HepG2 (cell line): ENCODE measurements around the gene RNF168. TPM values are rescaled to one million over a fixed set of nuclear protein-coding genes. Genes with fewer than 3 reads are reported as not detected.

Experiments used
- MED1 ChIP-seq: sonication (generic); formaldehyde crosslinking; IDR thresholded peaks from 2 replicates; pipeline ENCODE4 v1.4.0; 2020; ENCODE audit warnings: missing genetic modification reagents
- NR2F6 ChIP-seq, 2 experiments: IDR thresholded peaks; 2 replicates each; pipeline ENCODE4 v1.6.1; 2016; ENCODE audit warnings: antibody characterized with exemption in 1 of 2, mild to moderate bottlenecking in 1 of 2
- PHB2 ChIP-seq: fragments of 450-650 bp; IDR thresholded peaks from 2 replicates; pipeline ENCODE4 v1.6.1; 2018; ENCODE audit not compliant: partially characterized antibody
- RARA ChIP-seq: IDR thresholded peaks from 2 replicates; pipeline ENCODE4 v1.6.1; 2016; ENCODE audit warnings: missing genetic modification reagents, missing compliant biosample characterization
- ZNF282 ChIP-seq: fragments of 450-650 bp; IDR thresholded peaks from 2 replicates; pipeline ENCODE4 v1.6.1; 2018; ENCODE audit not compliant: partially characterized antibody
- ZNF543 ChIP-seq: sonication (generic); formaldehyde crosslinking; IDR thresholded peaks from 2 replicates; pipeline ENCODE4 v1.4.0; 2020; ENCODE audit warnings: mild to moderate bottlenecking, missing genetic modification reagents
- ZNF792 ChIP-seq: IDR thresholded peaks from 2 replicates; pipeline ENCODE4 v1.6.1; 2016
- polyA plus RNA-seq, 8 experiments: library from polyadenylated mRNA; depleted of rRNA in 3 of 8; stranded (reverse) in 7 of 8; unstranded in 1 of 8; fragments of >200 nt; fragmentation: Illumina TruSeq in 4 of 8; extraction: Trizol in 4 of 8; gene quantifications; 2 replicates each; pipeline versions ENCODE4 v1.2.1 to v1.2.3, GENCODE V29; 2011 to 2016; ENCODE audit warnings: low read depth in 4 of 8, missing spikeins in 1 of 8, mixed read lengths in 1 of 8; ENCODE audit not compliant: insufficient read depth in 1 of 8
- total RNA-seq, 5 experiments: library from RNA; depleted of rRNA; stranded (reverse); fragments of >200 nt; fragmentation: Illumina TruSeq; extraction: Trizol; gene quantifications; 2 replicates each; pipeline ENCODE4 v1.2.3, GENCODE V29; 2016; ENCODE audit warnings: low read depth in 1 of 5
- TF ChIP-seq, protein P1 (sequence below): sonication (generic); formaldehyde crosslinking; IDR thresholded peaks from 2 replicates; pipeline ENCODE4 v1.4.0; 2020; ENCODE audit warnings: missing genetic modification reagents
- TF ChIP-seq, protein P2 (sequence below): sonication (generic); formaldehyde crosslinking; conservative IDR thresholded peaks from 2 replicates; pipeline ENCODE4 v1.8.1; 2023; ENCODE audit warnings: missing genetic modification reagents
- TF ChIP-seq, protein P3 (sequence below): sonication (generic); formaldehyde crosslinking; IDR thresholded peaks from 2 replicates; pipeline ENCODE4 v1.8.1; 2023; ENCODE audit warnings: mild to moderate bottlenecking, missing genetic modification reagents
- TF ChIP-seq, protein P4 (sequence below): sonication (generic); formaldehyde crosslinking; IDR thresholded peaks from 2 replicates; pipeline ENCODE4 v1.5.0; 2020; ENCODE audit warnings: mild to moderate bottlenecking, missing genetic modification reagents, borderline replicate concordance

The RNF168 gene
- total and polyA plus RNA-seq, 2 of the 13 experiments (the other 11 are each of a cell fraction or from before 2014, with no cell fraction given) = 3.7 to 22.9 TPM

DNA sequence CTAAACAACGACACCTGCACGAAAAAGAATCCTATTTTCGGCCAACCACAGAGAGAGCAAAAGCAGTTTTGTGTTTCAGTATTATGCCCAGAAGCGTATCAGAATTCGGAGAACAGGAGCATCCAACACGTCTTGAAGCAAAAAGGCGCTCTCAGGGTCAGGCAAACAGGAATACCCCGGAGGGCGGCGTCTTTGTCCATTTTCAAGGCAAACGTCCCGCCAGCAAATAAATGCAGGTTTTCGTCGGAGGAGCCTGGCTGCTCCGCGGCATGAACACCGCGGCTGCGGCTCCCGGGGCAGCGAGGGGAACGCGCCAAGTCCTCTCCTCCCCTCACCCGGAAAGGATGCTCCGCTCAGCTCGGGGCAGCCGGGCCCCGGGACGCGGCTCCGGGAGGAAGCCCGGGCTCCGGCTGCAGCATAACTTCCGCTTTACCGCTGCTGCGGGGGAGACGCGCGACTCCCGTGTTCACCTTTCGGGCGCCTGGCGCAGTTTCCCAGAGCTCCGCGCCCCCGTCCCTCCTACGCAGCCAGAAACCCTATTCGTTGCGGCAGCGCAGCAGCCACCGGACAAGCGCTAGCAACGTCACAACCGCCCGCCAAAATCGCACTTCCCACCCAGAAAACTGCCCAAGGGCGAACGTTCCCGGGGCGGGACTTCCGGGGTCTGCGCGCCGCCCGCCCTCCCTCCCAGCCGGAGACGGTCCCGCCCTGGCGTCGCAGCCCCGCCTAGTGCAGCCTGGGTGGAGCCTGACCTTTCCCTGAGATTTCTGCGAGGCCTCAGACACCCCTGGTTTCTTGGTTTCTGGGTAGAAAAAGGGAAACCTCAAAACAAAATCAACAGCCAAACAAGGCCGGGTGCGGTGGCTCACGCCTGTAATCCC is at the start of gene RNF168 (continued):
- TF ChIP-seq, protein P1, sequence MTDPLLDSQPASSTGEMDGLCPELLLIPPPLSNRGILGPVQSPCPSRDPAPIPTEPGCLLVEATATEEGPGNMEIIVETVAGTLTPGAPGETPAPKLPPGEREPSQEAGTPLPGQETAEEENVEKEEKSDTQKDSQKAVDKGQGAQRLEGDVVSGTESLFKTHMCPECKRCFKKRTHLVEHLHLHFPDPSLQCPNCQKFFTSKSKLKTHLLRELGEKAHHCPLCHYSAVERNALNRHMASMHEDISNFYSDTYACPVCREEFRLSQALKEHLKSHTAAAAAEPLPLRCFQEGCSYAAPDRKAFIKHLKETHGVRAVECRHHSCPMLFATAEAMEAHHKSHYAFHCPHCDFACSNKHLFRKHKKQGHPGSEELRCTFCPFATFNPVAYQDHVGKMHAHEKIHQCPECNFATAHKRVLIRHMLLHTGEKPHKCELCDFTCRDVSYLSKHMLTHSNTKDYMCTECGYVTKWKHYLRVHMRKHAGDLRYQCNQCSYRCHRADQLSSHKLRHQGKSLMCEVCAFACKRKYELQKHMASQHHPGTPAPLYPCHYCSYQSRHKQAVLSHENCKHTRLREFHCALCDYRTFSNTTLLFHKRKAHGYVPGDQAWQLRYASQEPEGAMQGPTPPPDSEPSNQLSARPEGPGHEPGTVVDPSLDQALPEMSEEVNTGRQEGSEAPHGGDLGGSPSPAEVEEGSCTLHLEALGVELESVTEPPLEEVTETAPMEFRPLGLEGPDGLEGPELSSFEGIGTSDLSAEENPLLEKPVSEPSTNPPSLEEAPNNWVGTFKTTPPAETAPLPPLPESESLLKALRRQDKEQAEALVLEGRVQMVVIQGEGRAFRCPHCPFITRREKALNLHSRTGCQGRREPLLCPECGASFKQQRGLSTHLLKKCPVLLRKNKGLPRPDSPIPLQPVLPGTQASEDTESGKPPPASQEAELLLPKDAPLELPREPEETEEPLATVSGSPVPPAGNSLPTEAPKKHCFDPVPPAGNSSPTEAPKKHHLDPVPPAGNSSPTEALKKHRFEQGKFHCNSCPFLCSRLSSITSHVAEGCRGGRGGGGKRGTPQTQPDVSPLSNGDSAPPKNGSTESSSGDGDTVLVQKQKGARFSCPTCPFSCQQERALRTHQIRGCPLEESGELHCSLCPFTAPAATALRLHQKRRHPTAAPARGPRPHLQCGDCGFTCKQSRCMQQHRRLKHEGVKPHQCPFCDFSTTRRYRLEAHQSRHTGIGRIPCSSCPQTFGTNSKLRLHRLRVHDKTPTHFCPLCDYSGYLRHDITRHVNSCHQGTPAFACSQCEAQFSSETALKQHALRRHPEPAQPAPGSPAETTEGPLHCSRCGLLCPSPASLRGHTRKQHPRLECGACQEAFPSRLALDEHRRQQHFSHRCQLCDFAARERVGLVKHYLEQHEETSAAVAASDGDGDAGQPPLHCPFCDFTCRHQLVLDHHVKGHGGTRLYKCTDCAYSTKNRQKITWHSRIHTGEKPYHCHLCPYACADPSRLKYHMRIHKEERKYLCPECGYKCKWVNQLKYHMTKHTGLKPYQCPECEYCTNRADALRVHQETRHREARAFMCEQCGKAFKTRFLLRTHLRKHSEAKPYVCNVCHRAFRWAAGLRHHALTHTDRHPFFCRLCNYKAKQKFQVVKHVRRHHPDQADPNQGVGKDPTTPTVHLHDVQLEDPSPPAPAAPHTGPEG (CRISPR knock-in tag) = no peak
- no peak for TF ChIP-seq ZNF282
- TF ChIP-seq NR2F6 (IDR thresholded peaks at IDR 0.05) = no peak; the same call in 1 of the 2 replicates
- TF ChIP-seq NR2F6 (CRISPR knock-in tag; IDR thresholded peaks at IDR 0.05) = peak; percentile 45; the same call in 1 of the 2 replicates
- TF ChIP-seq ZNF543 = no peak
- TF ChIP-seq PHB2 = no peak
- TF ChIP-seq, protein P2, sequence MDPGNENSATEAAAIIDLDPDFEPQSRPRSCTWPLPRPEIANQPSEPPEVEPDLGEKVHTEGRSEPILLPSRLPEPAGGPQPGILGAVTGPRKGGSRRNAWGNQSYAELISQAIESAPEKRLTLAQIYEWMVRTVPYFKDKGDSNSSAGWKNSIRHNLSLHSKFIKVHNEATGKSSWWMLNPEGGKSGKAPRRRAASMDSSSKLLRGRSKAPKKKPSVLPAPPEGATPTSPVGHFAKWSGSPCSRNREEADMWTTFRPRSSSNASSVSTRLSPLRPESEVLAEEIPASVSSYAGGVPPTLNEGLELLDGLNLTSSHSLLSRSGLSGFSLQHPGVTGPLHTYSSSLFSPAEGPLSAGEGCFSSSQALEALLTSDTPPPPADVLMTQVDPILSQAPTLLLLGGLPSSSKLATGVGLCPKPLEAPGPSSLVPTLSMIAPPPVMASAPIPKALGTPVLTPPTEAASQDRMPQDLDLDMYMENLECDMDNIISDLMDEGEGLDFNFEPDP (CRISPR knock-in tag) = no peak
- TF ChIP-seq, protein P3, sequence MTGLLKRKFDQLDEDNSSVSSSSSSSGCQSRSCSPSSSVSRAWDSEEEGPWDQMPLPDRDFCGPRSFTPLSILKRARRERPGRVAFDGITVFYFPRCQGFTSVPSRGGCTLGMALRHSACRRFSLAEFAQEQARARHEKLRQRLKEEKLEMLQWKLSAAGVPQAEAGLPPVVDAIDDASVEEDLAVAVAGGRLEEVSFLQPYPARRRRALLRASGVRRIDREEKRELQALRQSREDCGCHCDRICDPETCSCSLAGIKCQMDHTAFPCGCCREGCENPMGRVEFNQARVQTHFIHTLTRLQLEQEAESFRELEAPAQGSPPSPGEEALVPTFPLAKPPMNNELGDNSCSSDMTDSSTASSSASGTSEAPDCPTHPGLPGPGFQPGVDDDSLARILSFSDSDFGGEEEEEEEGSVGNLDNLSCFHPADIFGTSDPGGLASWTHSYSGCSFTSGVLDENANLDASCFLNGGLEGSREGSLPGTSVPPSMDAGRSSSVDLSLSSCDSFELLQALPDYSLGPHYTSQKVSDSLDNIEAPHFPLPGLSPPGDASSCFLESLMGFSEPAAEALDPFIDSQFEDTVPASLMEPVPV (CRISPR knock-in tag) = no peak
- TF ChIP-seq, protein P4, sequence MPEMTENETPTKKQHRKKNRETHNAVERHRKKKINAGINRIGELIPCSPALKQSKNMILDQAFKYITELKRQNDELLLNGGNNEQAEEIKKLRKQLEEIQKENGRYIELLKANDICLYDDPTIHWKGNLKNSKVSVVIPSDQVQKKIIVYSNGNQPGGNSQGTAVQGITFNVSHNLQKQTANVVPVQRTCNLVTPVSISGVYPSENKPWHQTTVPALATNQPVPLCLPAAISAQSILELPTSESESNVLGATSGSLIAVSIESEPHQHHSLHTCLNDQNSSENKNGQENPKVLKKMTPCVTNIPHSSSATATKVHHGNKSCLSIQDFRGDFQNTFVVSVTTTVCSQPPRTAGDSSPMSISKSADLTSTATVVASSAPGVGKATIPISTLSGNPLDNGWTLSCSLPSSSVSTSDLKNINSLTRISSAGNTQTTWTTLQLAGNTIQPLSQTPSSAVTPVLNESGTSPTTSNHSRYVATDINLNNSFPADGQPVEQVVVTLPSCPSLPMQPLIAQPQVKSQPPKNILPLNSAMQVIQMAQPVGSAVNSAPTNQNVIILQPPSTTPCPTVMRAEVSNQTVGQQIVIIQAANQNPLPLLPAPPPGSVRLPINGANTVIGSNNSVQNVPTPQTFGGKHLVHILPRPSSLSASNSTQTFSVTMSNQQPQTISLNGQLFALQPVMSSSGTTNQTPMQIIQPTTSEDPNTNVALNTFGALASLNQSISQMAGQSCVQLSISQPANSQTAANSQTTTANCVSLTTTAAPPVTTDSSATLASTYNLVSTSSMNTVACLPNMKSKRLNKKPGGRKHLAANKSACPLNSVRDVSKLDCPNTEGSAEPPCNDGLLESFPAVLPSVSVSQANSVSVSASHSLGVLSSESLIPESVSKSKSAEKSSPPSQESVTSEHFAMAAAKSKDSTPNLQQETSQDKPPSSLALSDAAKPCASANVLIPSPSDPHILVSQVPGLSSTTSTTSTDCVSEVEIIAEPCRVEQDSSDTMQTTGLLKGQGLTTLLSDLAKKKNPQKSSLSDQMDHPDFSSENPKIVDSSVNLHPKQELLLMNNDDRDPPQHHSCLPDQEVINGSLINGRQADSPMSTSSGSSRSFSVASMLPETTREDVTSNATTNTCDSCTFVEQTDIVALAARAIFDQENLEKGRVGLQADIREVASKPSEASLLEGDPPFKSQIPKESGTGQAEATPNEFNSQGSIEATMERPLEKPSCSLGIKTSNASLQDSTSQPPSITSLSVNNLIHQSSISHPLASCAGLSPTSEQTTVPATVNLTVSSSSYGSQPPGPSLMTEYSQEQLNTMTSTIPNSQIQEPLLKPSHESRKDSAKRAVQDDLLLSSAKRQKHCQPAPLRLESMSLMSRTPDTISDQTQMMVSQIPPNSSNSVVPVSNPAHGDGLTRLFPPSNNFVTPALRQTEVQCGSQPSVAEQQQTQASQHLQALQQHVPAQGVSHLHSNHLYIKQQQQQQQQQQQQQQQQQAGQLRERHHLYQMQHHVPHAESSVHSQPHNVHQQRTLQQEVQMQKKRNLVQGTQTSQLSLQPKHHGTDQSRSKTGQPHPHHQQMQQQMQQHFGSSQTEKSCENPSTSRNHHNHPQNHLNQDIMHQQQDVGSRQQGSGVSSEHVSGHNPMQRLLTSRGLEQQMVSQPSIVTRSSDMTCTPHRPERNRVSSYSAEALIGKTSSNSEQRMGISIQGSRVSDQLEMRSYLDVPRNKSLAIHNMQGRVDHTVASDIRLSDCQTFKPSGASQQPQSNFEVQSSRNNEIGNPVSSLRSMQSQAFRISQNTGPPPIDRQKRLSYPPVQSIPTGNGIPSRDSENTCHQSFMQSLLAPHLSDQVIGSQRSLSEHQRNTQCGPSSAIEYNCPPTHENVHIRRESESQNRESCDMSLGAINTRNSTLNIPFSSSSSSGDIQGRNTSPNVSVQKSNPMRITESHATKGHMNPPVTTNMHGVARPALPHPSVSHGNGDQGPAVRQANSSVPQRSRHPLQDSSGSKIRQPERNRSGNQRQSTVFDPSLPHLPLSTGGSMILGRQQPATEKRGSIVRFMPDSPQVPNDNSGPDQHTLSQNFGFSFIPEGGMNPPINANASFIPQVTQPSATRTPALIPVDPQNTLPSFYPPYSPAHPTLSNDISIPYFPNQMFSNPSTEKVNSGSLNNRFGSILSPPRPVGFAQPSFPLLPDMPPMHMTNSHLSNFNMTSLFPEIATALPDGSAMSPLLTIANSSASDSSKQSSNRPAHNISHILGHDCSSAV (CRISPR knock-in tag) = no peak
- TF ChIP-seq MED1 (CRISPR knock-in tag) = peak; percentile 76; the same call in 1 of the 2 replicates
- TF ChIP-seq RARA (CRISPR knock-in tag) = peak; percentile 27; the same call in 1 of the 2 replicates
- TF ChIP-seq ZNF792 (CRISPR knock-in tag) = peak; percentile 82
